Measurements from ENCODE around the gene IER5. TPM values are rescaled to one million over a fixed set of nuclear protein-coding genes. Genes with fewer than 3 reads are reported as not detected.

Gene IER5
- polyA plus RNA-seq, 1 of the 3 experiments (the other 2 are of a cell fraction), result 52.9 TPM

DNA sequence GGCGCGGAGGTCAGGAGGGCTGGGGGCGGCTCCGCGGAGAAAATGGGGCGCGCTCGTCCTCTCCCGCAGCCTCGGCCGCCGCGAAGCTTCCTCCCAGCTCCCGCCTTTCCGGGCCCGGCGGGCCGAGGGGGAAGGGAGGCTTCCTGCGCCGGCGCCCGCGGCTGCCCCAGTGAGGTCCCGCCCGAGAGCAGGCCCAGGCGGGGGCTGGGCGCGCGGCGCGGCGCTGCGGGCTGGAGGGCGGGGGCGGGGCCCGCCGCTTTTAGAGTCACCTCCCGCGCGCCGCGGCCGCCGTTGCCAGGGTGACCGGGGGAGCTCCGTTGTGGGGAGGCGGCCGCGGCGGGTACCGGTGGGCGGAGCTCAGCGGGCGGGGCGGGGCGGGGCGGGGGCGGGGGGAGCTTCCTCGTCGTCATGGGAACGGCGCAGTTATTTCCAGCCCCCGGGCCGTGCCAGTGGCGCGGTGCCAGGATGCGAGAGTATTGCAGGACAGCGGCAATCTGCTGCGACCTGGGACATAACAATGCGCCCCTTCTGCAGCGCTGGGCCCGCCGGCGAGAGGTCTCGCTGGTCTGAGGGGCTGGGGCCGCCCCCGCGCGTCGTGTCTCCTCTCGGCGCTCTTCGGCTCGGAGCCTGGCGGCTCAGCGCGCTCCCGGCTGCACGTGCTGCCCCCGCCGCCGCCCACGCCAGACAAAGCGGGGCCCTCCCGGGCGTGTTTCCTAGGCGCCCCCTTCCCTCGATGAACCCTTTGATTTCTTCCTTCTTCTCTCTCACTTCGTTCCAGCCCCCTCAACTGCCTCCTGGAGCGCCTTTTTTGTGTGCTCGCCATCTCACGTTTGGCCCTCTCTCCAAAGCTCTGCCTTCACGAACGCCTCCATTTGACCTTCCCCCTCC is 16.9 kb downstream of the IER5 start:
- TF ChIP-seq, protein P1, sequence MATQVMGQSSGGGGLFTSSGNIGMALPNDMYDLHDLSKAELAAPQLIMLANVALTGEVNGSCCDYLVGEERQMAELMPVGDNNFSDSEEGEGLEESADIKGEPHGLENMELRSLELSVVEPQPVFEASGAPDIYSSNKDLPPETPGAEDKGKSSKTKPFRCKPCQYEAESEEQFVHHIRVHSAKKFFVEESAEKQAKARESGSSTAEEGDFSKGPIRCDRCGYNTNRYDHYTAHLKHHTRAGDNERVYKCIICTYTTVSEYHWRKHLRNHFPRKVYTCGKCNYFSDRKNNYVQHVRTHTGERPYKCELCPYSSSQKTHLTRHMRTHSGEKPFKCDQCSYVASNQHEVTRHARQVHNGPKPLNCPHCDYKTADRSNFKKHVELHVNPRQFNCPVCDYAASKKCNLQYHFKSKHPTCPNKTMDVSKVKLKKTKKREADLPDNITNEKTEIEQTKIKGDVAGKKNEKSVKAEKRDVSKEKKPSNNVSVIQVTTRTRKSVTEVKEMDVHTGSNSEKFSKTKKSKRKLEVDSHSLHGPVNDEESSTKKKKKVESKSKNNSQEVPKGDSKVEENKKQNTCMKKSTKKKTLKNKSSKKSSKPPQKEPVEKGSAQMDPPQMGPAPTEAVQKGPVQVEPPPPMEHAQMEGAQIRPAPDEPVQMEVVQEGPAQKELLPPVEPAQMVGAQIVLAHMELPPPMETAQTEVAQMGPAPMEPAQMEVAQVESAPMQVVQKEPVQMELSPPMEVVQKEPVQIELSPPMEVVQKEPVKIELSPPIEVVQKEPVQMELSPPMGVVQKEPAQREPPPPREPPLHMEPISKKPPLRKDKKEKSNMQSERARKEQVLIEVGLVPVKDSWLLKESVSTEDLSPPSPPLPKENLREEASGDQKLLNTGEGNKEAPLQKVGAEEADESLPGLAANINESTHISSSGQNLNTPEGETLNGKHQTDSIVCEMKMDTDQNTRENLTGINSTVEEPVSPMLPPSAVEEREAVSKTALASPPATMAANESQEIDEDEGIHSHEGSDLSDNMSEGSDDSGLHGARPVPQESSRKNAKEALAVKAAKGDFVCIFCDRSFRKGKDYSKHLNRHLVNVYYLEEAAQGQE (IDR thresholded peaks at IDR 0.05; ENCODE audit: low read depth, low read length), result peak; percentile 50; the same call in 1 of the 2 replicates
- TF ChIP-seq NRF1 (IDR thresholded peaks at IDR 0.05; ENCODE audit: low read depth, low read length), result peak; percentile 64
- no peak for TF ChIP-seq JUND (IDR thresholded peaks at IDR 0.05)
- TF ChIP-seq SMC3 (IDR thresholded peaks at IDR 0.05; ENCODE audit: low read depth, low read length), result no peak
- TF ChIP-seq, protein P2, sequence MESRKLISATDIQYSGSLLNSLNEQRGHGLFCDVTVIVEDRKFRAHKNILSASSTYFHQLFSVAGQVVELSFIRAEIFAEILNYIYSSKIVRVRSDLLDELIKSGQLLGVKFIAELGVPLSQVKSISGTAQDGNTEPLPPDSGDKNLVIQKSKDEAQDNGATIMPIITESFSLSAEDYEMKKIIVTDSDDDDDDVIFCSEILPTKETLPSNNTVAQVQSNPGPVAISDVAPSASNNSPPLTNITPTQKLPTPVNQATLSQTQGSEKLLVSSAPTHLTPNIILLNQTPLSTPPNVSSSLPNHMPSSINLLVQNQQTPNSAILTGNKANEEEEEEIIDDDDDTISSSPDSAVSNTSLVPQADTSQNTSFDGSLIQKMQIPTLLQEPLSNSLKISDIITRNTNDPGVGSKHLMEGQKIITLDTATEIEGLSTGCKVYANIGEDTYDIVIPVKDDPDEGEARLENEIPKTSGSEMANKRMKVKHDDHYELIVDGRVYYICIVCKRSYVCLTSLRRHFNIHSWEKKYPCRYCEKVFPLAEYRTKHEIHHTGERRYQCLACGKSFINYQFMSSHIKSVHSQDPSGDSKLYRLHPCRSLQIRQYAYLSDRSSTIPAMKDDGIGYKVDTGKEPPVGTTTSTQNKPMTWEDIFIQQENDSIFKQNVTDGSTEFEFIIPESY (IDR thresholded peaks at IDR 0.05; ENCODE audit: borderline replicate concordance, low read depth), result no peak
- TF ChIP-seq YY1 (IDR thresholded peaks at IDR 0.05; ENCODE audit: low read depth), result 0 out of 2 replicates have a peak, but pooled peaks have one; percentile 39
- TF ChIP-seq, protein P3, sequence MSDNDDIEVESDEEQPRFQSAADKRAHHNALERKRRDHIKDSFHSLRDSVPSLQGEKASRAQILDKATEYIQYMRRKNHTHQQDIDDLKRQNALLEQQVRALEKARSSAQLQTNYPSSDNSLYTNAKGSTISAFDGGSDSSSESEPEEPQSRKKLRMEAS (IDR thresholded peaks at IDR 0.05; ENCODE audit: low read depth), result peak; percentile 83
- peak; percentile 54; the same call in 1 of the 2 replicates for TF ChIP-seq POLR2AphosphoS5 (IDR thresholded peaks at IDR 0.05; ENCODE audit: low read depth, low read length)
- peak; percentile 81 for TF ChIP-seq CHD2 (IDR thresholded peaks at IDR 0.05; ENCODE audit: low read length, partially characterized antibody)
- TF ChIP-seq MXI1 (IDR thresholded peaks at IDR 0.05; ENCODE audit: low read depth, low read length), result peak; percentile 29; the same call in 1 of the 2 replicates
- TF ChIP-seq, protein P4, sequence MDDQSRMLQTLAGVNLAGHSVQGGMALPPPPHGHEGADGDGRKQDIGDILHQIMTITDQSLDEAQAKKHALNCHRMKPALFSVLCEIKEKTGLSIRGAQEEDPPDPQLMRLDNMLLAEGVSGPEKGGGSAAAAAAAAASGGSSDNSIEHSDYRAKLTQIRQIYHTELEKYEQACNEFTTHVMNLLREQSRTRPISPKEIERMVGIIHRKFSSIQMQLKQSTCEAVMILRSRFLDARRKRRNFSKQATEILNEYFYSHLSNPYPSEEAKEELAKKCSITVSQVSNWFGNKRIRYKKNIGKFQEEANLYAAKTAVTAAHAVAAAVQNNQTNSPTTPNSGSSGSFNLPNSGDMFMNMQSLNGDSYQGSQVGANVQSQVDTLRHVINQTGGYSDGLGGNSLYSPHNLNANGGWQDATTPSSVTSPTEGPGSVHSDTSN (IDR thresholded peaks at IDR 0.05), result no peak
- peak; percentile 9; the same call in 1 of the 2 replicates for TF ChIP-seq GABPA (IDR thresholded peaks at IDR 0.05; ENCODE audit: low read depth)
- 0 out of 4 replicates have a peak, but pooled peaks of 1 of the 2 experiments have one; percentile 6 for TF ChIP-seq EP300 (IDR thresholded peaks at IDR 0.05; ENCODE audit: borderline replicate concordance in 1 of 2, low read depth in 1 of 2, low read length in 1 of 2)
- peak; percentile 75; the same call in 1 of the 2 replicates for TF ChIP-seq TAF1 (IDR thresholded peaks at IDR 0.05; ENCODE audit: borderline replicate concordance, low read depth, low read length)
- peak; percentile 8; the same call in 1 of the 2 replicates for TF ChIP-seq TCF12 (IDR thresholded peaks at IDR 0.05)
- peak; percentile 77 for TF ChIP-seq NFIC (IDR thresholded peaks at IDR 0.05; ENCODE audit: borderline replicate concordance)
- no peak for TF ChIP-seq RXRA (IDR thresholded peaks at IDR 0.05; ENCODE audit: borderline replicate concordance, low read depth)
- TF ChIP-seq RAD21 (IDR thresholded peaks at IDR 0.05; ENCODE audit: low read length), result no peak
- POLR2A ChIA-PET, result interaction anchor here (0.7 to 2.3 kb wide), 19 partner anchors 9 to 883 kb away, joined by 3 to 18 read pairs (median 6); partner anchors contain the start of genes IER5 and STX6
- H3K9me3 ChIP-seq, result no peaks in the 10 kb centered on the region
- peak overlapping the region; percentile 71 for H2AFZ ChIP-seq (ENCODE audit: low read depth)
- H3K27me3 ChIP-seq (ENCODE audit: insufficient read depth), result no peaks in the 10 kb centered on the region
- H3K36me3 ChIP-seq (replicated peaks in 1 of 2; ENCODE audit: control insufficient read depth in 1 of 2, insufficient read depth in 2 of 2, low read length in 1 of 2), result no peaks in the 10 kb centered on the region
- no peaks in the 10 kb centered on the region for H3K9me2 ChIP-seq
- peaks cover 35% of the 10 kb centered on the region for H3F3A ChIP-seq (replicated peaks; ENCODE audit: insufficient read depth)
- peak overlapping the region; percentile 80 to 94 for H3K4me3 ChIP-seq (ENCODE audit: low read depth in 2 of 2, low read length in 1 of 2)
- WGBS (ENCODE audit: low lambda C conversion rate), result 41% methylated on average over 15 of the region's 104 CpGs
- H3K79me2 ChIP-seq (ENCODE audit: insufficient read depth), result peaks cover 27% of the 10 kb centered on the region
- peak overlapping the region; percentile 99 for H3K4me2 ChIP-seq
- peak overlapping the region; percentile 98 to 99 for H3K27ac ChIP-seq (ENCODE audit: low read depth in 2 of 2, low read length in 1 of 2)
- DNase-seq, result peak; percentile 98
- H4K20me1 ChIP-seq (ENCODE audit: insufficient read depth), result no peaks in the 10 kb centered on the region
- peaks cover 45 to 52% of the 10 kb centered on the region in 2 experiments; a peak in 3 of 4 replicates for H3K4me1 ChIP-seq (ENCODE audit: control insufficient read depth in 1 of 2, insufficient read depth in 2 of 2, low read depth in 1 of 2, low read length in 1 of 2)
- CTCF ChIA-PET, result interaction anchor here (0.8 to 18.5 kb wide), 11 partner anchors 10 to 243 kb away, joined by 3 to 143 read pairs (median 6); partner anchors contain the start of gene IER5
- H3K9ac ChIP-seq, result peak overlapping the region; percentile 98
